Upper lobe of left lung (tissue), 6 donors: ENCODE results near the gene PKNOX1. TPM values are rescaled to one million over a fixed set of nuclear protein-coding genes. Genes with fewer than 3 reads are reported as not detected.
"Not testable (repeated sequence)": the region's sequence is repeated elsewhere in the genome, so short reads cannot be mapped to it uniquely, and the experiment has no call there.

Experiments
- ATAC-seq, 2 donors: fragments of 200-7000 bp; cut with Tn5 transposase; one replicate each; pipeline ENCODE4 v1.9.1; 2022; ENCODE audit warnings: mild to moderate bottlenecking in 2 of 2, moderate library complexity in 2 of 2; ENCODE audit not compliant: low FRiP score in 2 of 2
- DNase-seq, 2 donors: peaks; one replicate each; pipeline ENCODE4 v3.0.0-alpha.2; 2019 to 2020
- H3K27ac ChIP-seq, 4 donors: fragments of 200-600 bp; sonication (generic); one replicate each; pipeline ENCODE4 v1.5.1; 2016 to 2019
- H3K27me3 ChIP-seq, 4 donors: fragments of 200-600 bp; sonication (generic); one replicate each; pipeline ENCODE4 v1.5.1; 2017 to 2019
- H3K36me3 ChIP-seq, 4 donors: fragments of 200-600 bp; sonication (generic); one replicate each; pipeline ENCODE4 v1.5.1; 2016 to 2019
- H3K4me1 ChIP-seq, 4 donors: fragments of 200-600 bp; sonication (generic); one replicate each; pipeline ENCODE4 v1.5.1; 2018 to 2019
- H3K4me3 ChIP-seq, 4 donors: fragments of 200-600 bp; sonication (generic); one replicate each; pipeline ENCODE4 v1.5.1; 2017 to 2019; ENCODE audit warnings: mild to moderate bottlenecking in 2 of 4, moderate library complexity in 1 of 4
- H3K9me3 ChIP-seq, 4 donors: fragments of 200-600 bp; sonication (generic); one replicate each; pipeline ENCODE4 v1.5.1; 2018 to 2019
- EP300 ChIP-seq, 4 donors: sonication (generic); formaldehyde crosslinking; IDR thresholded peaks; one replicate each; pipeline ENCODE4 v1.5.1; 2017; ENCODE audit warnings: antibody characterized with exemption in 4 of 4, control low read depth in 2 of 4
- POLR2A ChIP-seq, 4 donors: fragments of 450-650 bp; IDR thresholded peaks; one replicate each; pipeline ENCODE4 v1.5.1; 2016 to 2017; ENCODE audit warnings: antibody characterized with exemption in 4 of 4, mild to moderate bottlenecking in 2 of 4
- POLR2AphosphoS5 ChIP-seq, 2 donors: sonication (generic); formaldehyde crosslinking; IDR thresholded peaks; one replicate each; pipeline ENCODE4 v1.5.1; 2017; ENCODE audit warnings: antibody characterized with exemption in 2 of 2
- WGBS, 2 donors: methylation state at CpG; one replicate each; pipeline ENCODE4 v1.1.5; 2017 to 2018; 5-methylcytosine and 5-hydroxymethylcytosine counted together
- total RNA-seq, 6 donors: library from RNA; depleted of rRNA in 4 of 6; stranded (reverse); fragments of >200 nt in 4 of 6; gene quantifications; one replicate each; pipeline versions ENCODE4 v1.1.0 to v1.2.1, GENCODE V29; 2016 to 2021
- TF ChIP-seq, protein P1 (sequence below), 6 experiments: fragments of 450-650 bp in 4 of 6; fragments of 200-600 bp in 2 of 6; sonication (generic) in 2 of 6; IDR thresholded peaks; one replicate each; pipeline ENCODE4 v1.5.1; 2016 to 2019; ENCODE audit warnings: antibody characterized with exemption in 6 of 6
- donor health status: DM: no; HTN: no; CAD: no; lungs with moderate emphysema.
- donor health status: DM: no; HTN: yes; CAD: no; lungs with severe emphysema.

Gene PKNOX1, protein sequence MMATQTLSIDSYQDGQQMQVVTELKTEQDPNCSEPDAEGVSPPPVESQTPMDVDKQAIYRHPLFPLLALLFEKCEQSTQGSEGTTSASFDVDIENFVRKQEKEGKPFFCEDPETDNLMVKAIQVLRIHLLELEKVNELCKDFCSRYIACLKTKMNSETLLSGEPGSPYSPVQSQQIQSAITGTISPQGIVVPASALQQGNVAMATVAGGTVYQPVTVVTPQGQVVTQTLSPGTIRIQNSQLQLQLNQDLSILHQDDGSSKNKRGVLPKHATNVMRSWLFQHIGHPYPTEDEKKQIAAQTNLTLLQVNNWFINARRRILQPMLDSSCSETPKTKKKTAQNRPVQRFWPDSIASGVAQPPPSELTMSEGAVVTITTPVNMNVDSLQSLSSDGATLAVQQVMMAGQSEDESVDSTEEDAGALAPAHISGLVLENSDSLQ
- 10 to 100 TPM in 5 of 6 donors, 1 to 10 TPM in 1; 9.7 to 54.5 (median 11.5) TPM for total RNA-seq

DNA sequence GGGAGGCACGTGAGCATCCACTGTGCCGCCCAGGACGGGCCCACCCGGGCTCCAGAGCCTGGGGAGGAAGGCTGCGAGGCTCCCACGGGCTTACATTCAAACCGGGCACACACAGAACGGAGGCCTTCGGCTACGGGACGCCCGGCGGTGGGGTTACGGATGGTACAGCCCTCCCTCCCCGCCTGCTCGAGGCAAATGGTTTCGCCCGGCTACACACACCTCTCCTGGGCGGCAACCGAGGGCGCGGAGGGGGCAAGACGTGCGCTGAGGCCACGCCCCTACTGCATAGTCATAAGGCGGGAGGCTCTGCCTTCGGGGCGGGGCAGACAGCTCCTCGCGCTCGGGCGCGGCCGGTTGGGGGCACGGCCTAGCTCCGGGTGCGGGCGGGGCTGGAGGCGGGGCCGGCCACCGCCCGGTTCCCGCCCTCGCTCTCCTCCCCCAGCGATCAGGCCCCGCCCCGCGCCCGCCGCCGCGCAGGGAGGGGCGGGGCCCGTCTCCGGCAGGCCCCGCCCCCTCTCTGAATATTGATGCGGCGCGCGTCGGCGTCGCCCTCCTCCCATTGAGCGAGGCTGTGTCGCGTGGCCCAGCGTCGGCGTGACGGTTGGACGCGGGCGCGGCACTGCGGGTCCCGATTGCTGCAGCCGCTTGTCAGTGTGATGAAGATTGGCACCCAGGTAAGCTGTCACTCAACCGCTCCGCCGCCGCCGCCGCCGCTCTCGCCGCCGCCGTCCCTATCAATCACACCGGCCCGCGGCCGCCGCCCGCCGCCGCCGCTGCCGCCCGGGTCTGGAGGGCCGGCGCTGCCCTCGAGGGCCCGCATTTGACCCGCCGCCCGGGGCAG, at the start of gene PKNOX1:
Gene PKNOX1 (plus strand): TSS at position 572 of the 841 bp plus-strand sequence. CDS start 29,820 bp downstream, outside the sequence.
- peak within 1 kb of the TSS; percentile 58 to 96 (median 81) for H3K4me3 ChIP-seq
- H3K27me3 ChIP-seq: no peaks in the 10 kb centered on the region
- WGBS, 2 donors: 0% methylated on average over 38 of the region's 106 CpGs; no CpG with 5 or more reads in 1 of the 2 donors
- ATAC-seq (peak; percentile 96 to 99), DNase-seq (peak; percentile 99 to 100)
- H3K36me3 ChIP-seq: peaks cover 0 to 5% (median 0%) of the 10 kb centered on the region in 4 donors
- TF ChIP-seq, protein P1, sequence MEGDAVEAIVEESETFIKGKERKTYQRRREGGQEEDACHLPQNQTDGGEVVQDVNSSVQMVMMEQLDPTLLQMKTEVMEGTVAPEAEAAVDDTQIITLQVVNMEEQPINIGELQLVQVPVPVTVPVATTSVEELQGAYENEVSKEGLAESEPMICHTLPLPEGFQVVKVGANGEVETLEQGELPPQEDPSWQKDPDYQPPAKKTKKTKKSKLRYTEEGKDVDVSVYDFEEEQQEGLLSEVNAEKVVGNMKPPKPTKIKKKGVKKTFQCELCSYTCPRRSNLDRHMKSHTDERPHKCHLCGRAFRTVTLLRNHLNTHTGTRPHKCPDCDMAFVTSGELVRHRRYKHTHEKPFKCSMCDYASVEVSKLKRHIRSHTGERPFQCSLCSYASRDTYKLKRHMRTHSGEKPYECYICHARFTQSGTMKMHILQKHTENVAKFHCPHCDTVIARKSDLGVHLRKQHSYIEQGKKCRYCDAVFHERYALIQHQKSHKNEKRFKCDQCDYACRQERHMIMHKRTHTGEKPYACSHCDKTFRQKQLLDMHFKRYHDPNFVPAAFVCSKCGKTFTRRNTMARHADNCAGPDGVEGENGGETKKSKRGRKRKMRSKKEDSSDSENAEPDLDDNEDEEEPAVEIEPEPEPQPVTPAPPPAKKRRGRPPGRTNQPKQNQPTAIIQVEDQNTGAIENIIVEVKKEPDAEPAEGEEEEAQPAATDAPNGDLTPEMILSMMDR (IDR thresholded peaks at IDR 0.05): peak in 4 of 6 experiments; percentile 38 to 49 (median 44)
- TF ChIP-seq EP300 (IDR thresholded peaks at IDR 0.05) (peak in 1 of 4 donors; percentile 47), POLR2AphosphoS5 (IDR thresholded peaks at IDR 0.05) (peak; percentile 58), POLR2A (IDR thresholded peaks at IDR 0.05) (peak in 3 of 4 donors; percentile 52 to 81 (median 55))
- peaks cover 17 to 34% (median 27%) of the 10 kb centered on the region in 4 donors for H3K4me1 ChIP-seq
- no peaks in the 10 kb centered on the region for H3K9me3 ChIP-seq
- peak within 1 kb of the TSS; percentile 97 to 99 (median 98) for H3K27ac ChIP-seq

DNA sequence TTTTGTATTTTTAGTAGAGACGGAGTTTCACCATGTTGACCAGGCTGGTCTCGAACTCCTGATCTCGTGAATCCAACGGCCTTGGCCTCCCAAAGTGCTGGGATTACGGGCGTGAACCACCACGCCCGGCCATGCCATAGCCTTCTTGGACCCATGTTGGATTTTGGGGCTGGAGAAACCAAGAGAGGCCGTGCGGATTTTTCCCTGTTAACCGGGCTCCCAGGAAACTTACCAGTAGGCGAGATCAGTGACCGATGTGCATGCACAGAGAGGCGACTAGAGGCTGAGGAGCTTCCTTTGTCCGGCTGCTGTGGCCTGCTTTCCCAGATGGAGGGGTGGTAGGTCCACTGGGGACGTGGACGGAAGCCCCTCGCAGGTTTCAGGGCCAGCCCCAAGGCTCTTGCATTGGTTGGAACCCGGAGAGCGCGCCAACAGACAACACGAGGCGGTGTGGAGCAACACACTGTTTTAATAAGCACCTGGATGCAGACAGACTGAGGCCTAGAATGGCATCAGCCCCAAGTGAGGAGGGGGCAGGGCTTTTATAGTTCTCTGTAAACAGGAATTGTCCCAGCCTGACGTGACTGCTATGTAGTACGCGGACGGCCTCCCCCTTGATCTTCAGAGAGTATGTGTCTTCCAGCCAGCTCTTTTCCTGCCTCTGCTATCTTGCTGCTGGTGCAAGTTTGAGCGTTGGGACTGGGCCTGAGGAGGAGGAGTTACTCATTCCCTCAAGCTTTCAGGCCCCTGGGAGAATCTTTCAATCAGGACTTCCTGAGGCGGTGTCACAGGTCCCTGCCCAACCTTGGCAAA, 49.0 kb upstream of the PKNOX1 start, which contains the start of gene ERVH48-1:
Gene ERVH48-1 (minus strand): TSS at position 517 of the 813 bp plus-strand sequence. CDS start 6,624 bp downstream, outside the sequence.
- H3K36me3 ChIP-seq: no peaks in the 10 kb centered on the region
- H3K27ac ChIP-seq: peak within 1 kb of the TSS in 1 of 4 donors; percentile 30
- no peak for ATAC-seq
- H3K27me3 ChIP-seq: no peaks in the 10 kb centered on the region
- no peaks in the 10 kb centered on the region for H3K9me3 ChIP-seq
- WGBS, 2 donors: 85 to 90% methylated on average over 29 of the region's 29 CpGs
- peaks cover 5 to 15% (median 9%) of the 10 kb centered on the region in 4 donors for H3K4me1 ChIP-seq
- no peak for DNase-seq
- TF ChIP-seq, protein P1 (IDR thresholded peaks at IDR 0.05): no peak
- TF ChIP-seq POLR2A (IDR thresholded peaks at IDR 0.05) (no peak), EP300 (IDR thresholded peaks at IDR 0.05) (no peak), POLR2AphosphoS5 (IDR thresholded peaks at IDR 0.05) (no peak)
- no peak within 1 kb of the TSS for H3K4me3 ChIP-seq

DNA sequence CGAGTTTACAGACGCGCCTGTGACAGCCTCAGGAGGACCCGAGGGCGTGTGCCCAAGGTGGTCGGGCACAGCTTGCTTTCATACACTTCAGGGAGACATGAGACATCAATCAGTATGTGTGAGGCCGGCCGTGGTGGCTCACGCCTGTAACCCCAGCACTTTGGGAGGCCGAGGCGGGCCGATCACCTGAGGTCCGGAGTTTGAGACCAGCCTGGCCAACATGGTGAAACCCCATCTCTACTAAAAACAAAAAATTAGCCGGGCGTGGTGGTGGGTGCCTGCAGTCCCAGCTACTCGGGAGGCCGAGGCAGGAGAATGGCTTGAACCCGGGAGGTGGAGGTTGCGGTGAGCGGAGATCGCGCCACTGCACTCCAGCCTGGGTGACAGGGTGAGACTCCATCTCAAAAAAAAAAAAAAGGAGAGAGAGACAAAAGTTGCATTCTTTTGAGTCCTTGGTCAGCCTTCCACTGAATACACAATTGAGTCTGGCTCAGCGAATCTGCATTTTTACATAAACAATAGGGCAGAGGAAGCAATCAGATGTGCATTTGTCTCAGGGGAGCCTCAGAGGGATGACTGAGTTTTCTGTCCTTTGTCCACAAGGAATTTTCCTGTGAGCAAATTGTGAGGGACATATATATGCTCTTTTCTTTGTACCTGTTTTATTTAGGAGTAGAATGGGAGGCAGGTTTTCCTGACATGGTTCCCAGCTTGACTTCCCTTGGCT, 46.7 kb upstream of the PKNOX1 start:
- not testable (repeated sequence) for ATAC-seq, H3K9me3 ChIP-seq, H3K4me3 ChIP-seq, H3K27me3 ChIP-seq, H3K36me3 ChIP-seq, H3K27ac ChIP-seq
- DNase-seq: peak in 1 of 2 donors; percentile 57
- H3K4me1 ChIP-seq: peaks cover 5 to 15% (median 9%) of the 10 kb centered on the region in 4 donors
- 93 to 96% methylated on average over 23 of the region's 23 CpGs for WGBS, 2 donors

DNA sequence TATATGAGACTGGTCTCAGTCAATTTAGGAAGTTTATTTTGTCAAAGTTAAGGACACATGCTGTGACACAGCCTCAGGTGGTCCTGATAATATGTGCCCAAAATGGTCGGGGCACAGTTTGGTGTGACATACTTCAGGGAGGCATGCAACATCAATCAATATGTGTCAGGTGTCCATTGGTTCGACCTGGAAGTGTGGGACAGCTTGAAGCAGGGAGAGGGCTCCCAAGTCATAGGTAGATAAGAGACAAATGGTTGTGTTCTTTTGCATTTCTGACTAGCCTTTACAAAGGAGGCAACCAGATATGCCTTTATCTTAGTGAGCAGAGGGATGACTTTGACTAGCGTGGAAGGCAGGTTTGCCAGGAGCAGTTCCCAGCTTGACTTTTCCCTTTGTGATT, 44.4 kb upstream of the PKNOX1 start:
- H3K27ac ChIP-seq: no peak overlapping the region
- TF ChIP-seq POLR2A (IDR thresholded peaks at IDR 0.05): no peak
- TF ChIP-seq POLR2AphosphoS5 (IDR thresholded peaks at IDR 0.05): no peak
- TF ChIP-seq, protein P1 (IDR thresholded peaks at IDR 0.05): no peak
- no peak for TF ChIP-seq EP300 (IDR thresholded peaks at IDR 0.05)
- H3K4me1 ChIP-seq: peaks cover 0 to 4% (median 0%) of the 10 kb centered on the region in 4 donors
- WGBS, 2 donors: 71% methylated on average over 3 of the region's 3 CpGs
- H3K4me3 ChIP-seq: no peak overlapping the region
- ATAC-seq: no peak
- H3K9me3 ChIP-seq: no peaks in the 10 kb centered on the region
- no peaks in the 10 kb centered on the region for H3K27me3 ChIP-seq
- H3K36me3 ChIP-seq: no peaks in the 10 kb centered on the region
- DNase-seq: no peak
